ENCODE data around the gene CCDC27. TPM values are rescaled to one million over a fixed set of nuclear protein-coding genes. Genes with fewer than 3 reads are reported as not detected.

The CCDC27 gene
- total and polyA plus RNA-seq, 2 of the 13 experiments (the other 11 are each of a cell fraction or from before 2014, with no cell fraction given) = not detected

GRCh38 chr1:3770047-3770765 is 18.0 kb downstream of the CCDC27 start (continued):
- TF ChIP-seq, protein P1, sequence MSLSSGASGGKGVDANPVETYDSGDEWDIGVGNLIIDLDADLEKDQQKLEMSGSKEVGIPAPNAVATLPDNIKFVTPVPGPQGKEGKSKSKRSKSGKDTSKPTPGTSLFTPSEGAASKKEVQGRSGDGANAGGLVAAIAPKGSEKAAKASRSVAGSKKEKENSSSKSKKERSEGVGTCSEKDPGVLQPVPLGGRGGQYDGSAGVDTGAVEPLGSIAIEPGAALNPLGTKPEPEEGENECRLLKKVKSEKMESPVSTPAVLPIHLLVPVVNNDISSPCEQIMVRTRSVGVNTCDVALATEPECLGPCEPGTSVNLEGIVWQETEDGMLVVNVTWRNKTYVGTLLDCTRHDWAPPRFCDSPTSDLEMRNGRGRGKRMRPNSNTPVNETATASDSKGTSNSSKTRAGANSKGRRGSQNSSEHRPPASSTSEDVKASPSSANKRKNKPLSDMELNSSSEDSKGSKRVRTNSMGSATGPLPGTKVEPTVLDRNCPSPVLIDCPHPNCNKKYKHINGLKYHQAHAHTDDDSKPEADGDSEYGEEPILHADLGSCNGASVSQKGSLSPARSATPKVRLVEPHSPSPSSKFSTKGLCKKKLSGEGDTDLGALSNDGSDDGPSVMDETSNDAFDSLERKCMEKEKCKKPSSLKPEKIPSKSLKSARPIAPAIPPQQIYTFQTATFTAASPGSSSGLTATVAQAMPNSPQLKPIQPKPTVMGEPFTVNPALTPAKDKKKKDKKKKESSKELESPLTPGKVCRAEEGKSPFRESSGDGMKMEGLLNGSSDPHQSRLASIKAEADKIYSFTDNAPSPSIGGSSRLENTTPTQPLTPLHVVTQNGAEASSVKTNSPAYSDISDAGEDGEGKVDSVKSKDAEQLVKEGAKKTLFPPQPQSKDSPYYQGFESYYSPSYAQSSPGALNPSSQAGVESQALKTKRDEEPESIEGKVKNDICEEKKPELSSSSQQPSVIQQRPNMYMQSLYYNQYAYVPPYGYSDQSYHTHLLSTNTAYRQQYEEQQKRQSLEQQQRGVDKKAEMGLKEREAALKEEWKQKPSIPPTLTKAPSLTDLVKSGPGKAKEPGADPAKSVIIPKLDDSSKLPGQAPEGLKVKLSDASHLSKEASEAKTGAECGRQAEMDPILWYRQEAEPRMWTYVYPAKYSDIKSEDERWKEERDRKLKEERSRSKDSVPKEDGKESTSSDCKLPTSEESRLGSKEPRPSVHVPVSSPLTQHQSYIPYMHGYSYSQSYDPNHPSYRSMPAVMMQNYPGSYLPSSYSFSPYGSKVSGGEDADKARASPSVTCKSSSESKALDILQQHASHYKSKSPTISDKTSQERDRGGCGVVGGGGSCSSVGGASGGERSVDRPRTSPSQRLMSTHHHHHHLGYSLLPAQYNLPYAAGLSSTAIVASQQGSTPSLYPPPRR (CRISPR knock-in tag; IDR thresholded peaks at IDR 0.05; ENCODE audit: borderline replicate concordance) = no peak

DNA sequence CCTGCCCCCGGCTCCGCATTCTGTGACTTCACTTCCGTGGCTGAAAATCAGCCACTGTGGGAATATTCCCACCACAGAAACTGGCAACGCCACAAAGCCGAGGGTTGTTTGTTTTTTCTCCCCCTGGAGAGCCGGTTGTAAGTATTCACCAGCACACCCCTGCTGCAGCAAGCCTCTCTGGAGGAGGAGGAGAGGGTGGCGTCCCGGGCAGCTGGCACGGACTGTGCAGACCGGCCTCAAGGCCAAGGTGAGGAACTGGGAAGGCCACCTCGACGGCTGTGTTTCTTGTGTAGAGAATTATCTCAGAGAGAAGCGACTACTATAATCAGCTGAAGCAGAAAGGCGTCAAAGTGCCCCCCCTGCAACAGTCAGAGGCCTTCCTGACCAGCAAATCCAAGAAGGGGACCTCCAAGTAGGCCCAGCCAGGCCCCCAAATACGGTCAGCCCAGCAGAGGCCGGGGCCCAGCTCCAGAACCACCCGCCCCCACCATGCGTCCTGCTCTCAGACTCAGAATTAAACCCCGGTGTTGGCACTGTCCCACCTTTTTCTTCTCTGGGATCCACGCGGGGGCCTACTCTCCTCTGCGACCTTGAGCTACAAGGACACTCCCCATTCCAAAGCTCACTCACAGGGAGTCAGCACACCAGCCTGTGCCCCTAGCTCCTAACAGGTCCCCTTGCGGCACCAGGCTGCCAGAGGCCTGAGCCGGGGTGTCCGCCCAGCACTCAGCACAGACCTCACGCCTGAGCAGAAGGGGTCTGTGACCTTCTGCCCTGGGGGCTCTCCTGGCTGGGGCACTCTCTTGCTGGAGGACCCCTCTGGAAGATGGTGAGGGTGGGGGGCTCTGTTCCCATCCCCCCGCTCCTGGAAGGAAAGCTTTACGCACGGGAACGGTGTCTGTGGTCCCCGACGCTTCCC is 19.1 kb downstream of the CCDC27 start:
- BruUV-seq (replicated peaks) = TSS peak; percentile 62
- Histone ChIP-seq H3K4me3 (replicated peaks in 1 of 3; ENCODE audit: insufficient read depth in 1 of 3, low read depth in 2 of 3, low read length in 3 of 3) (peak overlapping the region; percentile 57 to 81 (median 77)), H4K20me1 (ENCODE audit: insufficient read depth, low read length) (no peaks in the 10 kb centered on the region), H3K36me3 (replicated peaks in 1 of 2; ENCODE audit: control insufficient read depth in 1 of 2, insufficient read depth in 2 of 2, low read length in 2 of 2) (no peaks in the 10 kb centered on the region), H2AFZ (ENCODE audit: low read length) (no peak overlapping the region), H3K4me2 (ENCODE audit: low read depth, low read length) (peak overlapping the region; percentile 92), H3K9ac (ENCODE audit: insufficient read depth, low read depth, low read length) (peak overlapping the region; percentile 79), H3K9me3 (ENCODE audit: low read length) (no peaks in the 10 kb centered on the region), H3K27me3 (ENCODE audit: control insufficient read depth in 1 of 2, insufficient read depth in 2 of 2, low read length in 2 of 2) (no peaks in the 10 kb centered on the region; a peak in 2 of 5 replicates), H3K79me2 (ENCODE audit: insufficient read depth, low read length) (peaks cover 18% of the 10 kb centered on the region), H3K4me1 (ENCODE audit: insufficient read depth, low read length) (peaks cover 62% of the 10 kb centered on the region), H3K27ac (ENCODE audit: extremely low read length, insufficient read depth, low read length) (peak overlapping the region; percentile 86)
- ATAC-seq = peak; percentile 62
- peak; percentile 40 for FAIRE-seq
- peak; percentile 85 for DNase-seq (ENCODE audit: low spot score)
- intact Hi-C loops (cut with micrococcal nuclease; ENCODE audit: unreplicated experiment) = loop anchor here (10.0 kb wide), 1 partner anchor 133 kb away; the partner anchor contains the start of gene C1orf174
- in situ Hi-C loops (cut with HindIII; ENCODE audit: extremely low pct_ligation_motif_present, low pct_unique_long_range_greater_than_20kb) = no loop called here
- CTCF ChIA-PET (ENCODE audit: low intra/inter-chr PET ratio, low total read pairs) = no interaction called here
- POLR2A ChIA-PET = interaction anchor here (0.6 to 2.0 kb wide), 19 partner anchors 10 to 432 kb away, joined by 3 to 15 read pairs (median 3); partner anchors contain the start of genes C1orf174, CCDC27 and LRRC47
- 35% methylated on average over 15 of the region's 32 CpGs for WGBS (ENCODE audit: low lambda C conversion rate)
- TF ChIP-seq ZSCAN29 (CRISPR knock-in tag; conservative IDR thresholded peaks at IDR 0.05) = 0 out of 2 replicates have a peak, but pooled peaks have one; percentile 13
- peak; percentile 68 for TF ChIP-seq GATAD2A (CRISPR knock-in tag; IDR thresholded peaks at IDR 0.05)
- peak; percentile 60; the same call in 1 of the 2 replicates for TF ChIP-seq DNMT3B (CRISPR knock-in tag; conservative IDR thresholded peaks at IDR 0.05)
- 0 out of 2 replicates have a peak, but pooled peaks have one; percentile 6 for TF ChIP-seq TGIF2 (CRISPR knock-in tag; IDR thresholded peaks at IDR 0.05)
- TF ChIP-seq MYC (CRISPR knock-in tag; IDR thresholded peaks at IDR 0.05; ENCODE audit: borderline replicate concordance) = peak; percentile 39; the same call in 1 of the 2 replicates
- peak; percentile 13; the same call in 1 of the 2 replicates for TF ChIP-seq REPIN1 (CRISPR knock-in tag; IDR thresholded peaks at IDR 0.05; ENCODE audit: borderline replicate concordance, low read depth)
- TF ChIP-seq HNRNPLL (IDR thresholded peaks at IDR 0.05; ENCODE audit: low read depth, low read length, poor library complexity, severe bottlenecking) = peak; percentile 27
- peak; percentile 18; the same call in 1 of the 2 replicates for TF ChIP-seq ISL2 (CRISPR knock-in tag; IDR thresholded peaks at IDR 0.05)
- no peak for TF ChIP-seq FOXK1 (CRISPR knock-in tag; IDR thresholded peaks at IDR 0.05; ENCODE audit: borderline replicate concordance, low read depth)
- TF ChIP-seq IRF2 (CRISPR knock-in tag; IDR thresholded peaks at IDR 0.05) = 0 out of 2 replicates have a peak, but pooled peaks have one; percentile 25
- TF ChIP-seq IRF9 (CRISPR knock-in tag; IDR thresholded peaks at IDR 0.05; ENCODE audit: borderline replicate concordance) = peak; percentile 33; the same call in 1 of the 2 replicates
